Spleen (tissue), 11 donors: ENCODE data around the gene CFAP74. TPM values are rescaled to one million over a fixed set of nuclear protein-coding genes. Genes with fewer than 3 reads are reported as not detected.

Experiments
- DNase-seq: peaks from one replicate; pipeline ENCODE4 v3.0.0-alpha.2; 2020
- H3K27ac ChIP-seq, 8 donors: fragments of 200-600 bp; sonication (generic) in 7 of 8; 1 replicate in 4 of 8; 2 replicates in 4 of 8; pipeline versions ENCODE4 v1.5.0 to v1.8.0; 2016 to 2021; ENCODE audit warnings: inconsistent platforms in 4 of 8, mild to moderate bottlenecking in 4 of 8, moderate library complexity in 1 of 8
- H3K27me3 ChIP-seq, 7 donors: fragments of 200-600 bp; sonication (generic) in 6 of 7; replicated peaks in 1 of 7; 1 replicate in 4 of 7; 2 replicates in 3 of 7; pipeline versions ENCODE4 v1.5.0 to v1.8.0; 2016 to 2021; ENCODE audit warnings: inconsistent platforms in 3 of 7, mild to moderate bottlenecking in 1 of 7
- H3K36me3 ChIP-seq, 6 donors: fragments of 200-600 bp; sonication (generic) in 5 of 6; 1 replicate in 4 of 6; 2 replicates in 2 of 6; pipeline versions ENCODE4 v1.5.0 to v1.8.0; 2016 to 2021; ENCODE audit warnings: inconsistent platforms in 2 of 6
- H3K4me1 ChIP-seq, 6 donors: fragments of 200-600 bp; sonication (generic) in 5 of 6; 1 replicate in 3 of 6; 2 replicates in 3 of 6; pipeline versions ENCODE4 v1.5.0 to v1.8.0; 2016 to 2021; ENCODE audit warnings: inconsistent platforms in 3 of 6
- H3K4me3 ChIP-seq, 8 donors: fragments of 200-600 bp; sonication (generic) in 7 of 8; 1 replicate in 4 of 8; 2 replicates in 4 of 8; pipeline versions ENCODE4 v1.5.0 to v1.8.0; 2016 to 2021; ENCODE audit warnings: inconsistent platforms in 4 of 8, mild to moderate bottlenecking in 4 of 8, moderate library complexity in 2 of 8
- H3K9me3 ChIP-seq, 8 donors: fragments of 200-600 bp; sonication (generic) in 7 of 8; 1 replicate in 4 of 8; 2 replicates in 4 of 8; pipeline versions ENCODE4 v1.5.0 to v1.8.0; 2016 to 2021; ENCODE audit warnings: inconsistent platforms in 4 of 8
- POLR2A ChIP-seq, 3 donors: fragments of 450-650 bp; IDR thresholded peaks; one replicate each; pipeline ENCODE4 v1.5.1; 2017; ENCODE audit warnings: antibody characterized with exemption in 3 of 3, mild to moderate bottlenecking in 1 of 3
- POLR2AphosphoS5 ChIP-seq, 3 donors: sonication (generic); formaldehyde crosslinking; IDR thresholded peaks; one replicate each; pipeline ENCODE4 v1.5.1; 2017; ENCODE audit warnings: antibody characterized with exemption in 3 of 3
- WGBS, 5 donors: extraction: QIAGEN DNeasy Blood & Tissue Kit in 3 of 5; methylation state at CpG; one replicate each; pipeline versions ENCODE4 v1.1.5 to v1.1.7; 2013 to 2018; 5-methylcytosine and 5-hydroxymethylcytosine counted together
- intact Hi-C: fragments of 100-400 bp; cut with DNase I; formaldehyde crosslinking; loops from one replicate; pipeline ENCODE4 v1.15.0; 2023; ENCODE audit warnings: low total_unique reads
- polyA plus RNA-seq, 3 donors: library from polyadenylated mRNA; stranded (reverse); fragments of 200-250 nt; gene quantifications; one replicate each; pipeline ENCODE4 v1.2.1, GENCODE V29; 2013
- total RNA-seq, 7 donors: library from RNA; depleted of rRNA in 3 of 7; stranded (reverse); fragments of >200 nt in 3 of 7; fragmentation: NEBNext Ultra II Directional in 4 of 7; extraction: Animal tissue kit (Norgen Biotek cat#: 25700) in 4 of 7; gene quantifications; one replicate each; pipeline versions ENCODE4 v1.1.0 to v1.2.1, GENCODE V29; 2016 to 2021
- TF ChIP-seq, protein P1 (sequence below), 11 experiments: fragments of 200-600 bp in 7 of 11; fragments of 450-650 bp in 4 of 11; sonication (generic) in 4 of 11; IDR thresholded peaks in 8 of 11; conservative IDR thresholded peaks in 3 of 11; 1 replicate in 7 of 11; 2 replicates in 4 of 11; pipeline versions ENCODE4 v1.4.0 to v1.8.0; 2016 to 2021; ENCODE audit warnings: antibody characterized with exemption in 11 of 11, inconsistent platforms in 4 of 11, mild to moderate bottlenecking in 1 of 11
- donor health status: healthy with polysubstance abuse.
- donor health status: DM: no; HTN: no; CAD: no; lungs with moderate emphysema.
- donor health status: DM: no; HTN: no; CAD: no.
- donor health status: Bipolar disorder and iron deficiency.
- donor health status: healthy.
- donor health status: DM: no; HTN: no; CAD: no.
- donor health status: DM: yes; HTN: yes; CAD: no.

Gene CFAP74
- total and polyA plus RNA-seq, 10 donors, result 0.03 to 0.32 (median 0.14) TPM; not detected in 4

DNA sequence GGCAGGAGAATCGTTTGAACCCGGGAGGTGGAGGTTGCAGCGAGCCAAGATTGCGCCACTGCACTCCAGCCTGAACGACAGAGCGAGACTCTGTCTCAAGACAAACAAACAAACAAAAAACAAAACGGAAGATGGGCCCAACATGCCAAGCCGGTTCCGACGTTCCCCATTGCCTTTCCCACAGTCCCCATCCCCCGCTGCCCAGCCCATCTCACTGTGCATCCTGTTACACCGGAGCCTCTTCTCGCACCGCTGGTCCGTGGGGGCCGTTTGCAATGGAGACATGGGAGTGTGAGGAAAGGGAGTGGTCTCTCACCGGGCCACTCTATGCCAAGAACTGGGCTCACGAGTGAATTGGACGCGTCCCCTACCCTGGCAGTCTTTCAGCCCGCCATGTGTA is 1.3 kb upstream of the CFAP74 start:
- peaks cover 0 to 79% (median 12%) of the 10 kb centered on the region in 7 donors for H3K27me3 ChIP-seq
- no peak overlapping the region for H3K27ac ChIP-seq
- no peaks in the 10 kb centered on the region for H3K36me3 ChIP-seq
- no peak for DNase-seq
- 67 to 79% (median 75%) methylated on average over 21 of the region's 21 CpGs for WGBS, 5 donors
- H3K9me3 ChIP-seq, result no peaks in the 10 kb centered on the region
- no peak overlapping the region for H3K4me3 ChIP-seq
- H3K4me1 ChIP-seq, result peaks cover 0 to 9% (median 5%) of the 10 kb centered on the region in 6 donors
- TF ChIP-seq, protein P1, sequence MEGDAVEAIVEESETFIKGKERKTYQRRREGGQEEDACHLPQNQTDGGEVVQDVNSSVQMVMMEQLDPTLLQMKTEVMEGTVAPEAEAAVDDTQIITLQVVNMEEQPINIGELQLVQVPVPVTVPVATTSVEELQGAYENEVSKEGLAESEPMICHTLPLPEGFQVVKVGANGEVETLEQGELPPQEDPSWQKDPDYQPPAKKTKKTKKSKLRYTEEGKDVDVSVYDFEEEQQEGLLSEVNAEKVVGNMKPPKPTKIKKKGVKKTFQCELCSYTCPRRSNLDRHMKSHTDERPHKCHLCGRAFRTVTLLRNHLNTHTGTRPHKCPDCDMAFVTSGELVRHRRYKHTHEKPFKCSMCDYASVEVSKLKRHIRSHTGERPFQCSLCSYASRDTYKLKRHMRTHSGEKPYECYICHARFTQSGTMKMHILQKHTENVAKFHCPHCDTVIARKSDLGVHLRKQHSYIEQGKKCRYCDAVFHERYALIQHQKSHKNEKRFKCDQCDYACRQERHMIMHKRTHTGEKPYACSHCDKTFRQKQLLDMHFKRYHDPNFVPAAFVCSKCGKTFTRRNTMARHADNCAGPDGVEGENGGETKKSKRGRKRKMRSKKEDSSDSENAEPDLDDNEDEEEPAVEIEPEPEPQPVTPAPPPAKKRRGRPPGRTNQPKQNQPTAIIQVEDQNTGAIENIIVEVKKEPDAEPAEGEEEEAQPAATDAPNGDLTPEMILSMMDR (IDR thresholded peaks at IDR 0.05 in 8 of 11, conservative IDR thresholded peaks at IDR 0.05 in 3 of 11), result no peak
- no peak for TF ChIP-seq POLR2A (IDR thresholded peaks at IDR 0.05)
- TF ChIP-seq POLR2AphosphoS5 (IDR thresholded peaks at IDR 0.05), result no peak
- intact Hi-C loops, result no loop called here

DNA sequence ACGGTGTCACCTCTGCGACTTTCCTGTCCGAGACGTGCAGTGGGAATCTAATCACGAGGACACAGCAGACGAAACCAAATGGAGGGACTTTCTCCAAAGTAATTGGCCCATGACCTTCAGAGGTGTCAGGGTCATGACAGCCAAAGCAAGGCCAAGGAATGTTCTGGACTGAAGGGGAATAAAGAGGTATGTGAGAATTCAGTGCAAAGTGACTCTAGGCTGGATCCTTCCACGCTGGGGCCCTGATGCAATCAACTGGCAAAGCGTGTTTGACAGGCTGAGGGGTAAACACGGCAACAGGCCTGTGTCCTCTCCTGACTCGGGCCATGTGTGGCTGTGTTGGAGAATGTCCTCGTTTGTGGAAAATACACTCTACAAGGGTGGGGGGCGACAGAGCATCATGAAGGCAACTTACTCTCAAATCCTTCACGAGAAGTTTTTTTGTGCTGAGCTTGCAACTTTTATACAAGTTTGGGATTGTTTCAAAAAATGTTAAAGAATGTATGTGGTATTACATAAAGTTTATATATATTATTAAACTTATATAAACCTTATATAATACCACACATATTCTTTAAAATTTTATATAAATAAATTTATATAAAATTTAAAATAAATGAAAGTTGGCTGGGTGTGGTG is 1.7 kb downstream of the CFAP74 start:
- H3K36me3 ChIP-seq, result no peaks in the 10 kb centered on the region
- DNase-seq, result no peak
- no peak for TF ChIP-seq POLR2AphosphoS5 (IDR thresholded peaks at IDR 0.05)
- TF ChIP-seq, protein P1 (IDR thresholded peaks at IDR 0.05 in 8 of 11, conservative IDR thresholded peaks at IDR 0.05 in 3 of 11), result no peak
- TF ChIP-seq POLR2A (IDR thresholded peaks at IDR 0.05), result no peak
- no peak overlapping the region for H3K4me3 ChIP-seq
- H3K4me1 ChIP-seq, result peaks cover 0 to 9% (median 5%) of the 10 kb centered on the region in 6 donors
- H3K9me3 ChIP-seq, result no peaks in the 10 kb centered on the region
- H3K27ac ChIP-seq, result no peak overlapping the region
- peaks cover 0 to 61% (median 12%) of the 10 kb centered on the region in 7 donors for H3K27me3 ChIP-seq
- 72 to 87% (median 79%) methylated on average over 13 of the region's 13 CpGs for WGBS, 5 donors
- intact Hi-C loops, result no loop called here

DNA sequence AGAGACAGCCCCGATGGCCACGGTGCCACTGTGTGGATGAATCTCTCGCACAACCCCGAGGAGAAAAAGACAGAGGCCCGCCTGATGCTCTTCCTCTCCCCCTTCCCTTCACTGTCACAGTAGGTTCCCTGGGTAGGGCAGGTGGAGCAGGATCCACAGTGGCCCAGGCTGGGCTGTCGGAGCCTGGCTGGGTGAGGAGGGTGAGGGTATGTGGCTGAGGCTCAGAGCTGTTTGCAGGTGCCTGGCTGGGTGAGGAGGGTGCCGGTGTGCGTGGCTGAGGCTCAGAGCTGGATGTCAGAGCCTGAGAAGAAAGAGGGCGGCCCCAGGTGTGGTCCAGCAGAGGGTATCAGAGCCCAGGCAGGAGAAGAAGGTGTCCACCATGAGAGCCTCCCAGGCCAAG is 2.7 kb downstream of the CFAP74 start:
- WGBS, 5 donors, result 85 to 90% (median 88%) methylated on average over 8 to 9 of the region's 9 CpGs
- Histone ChIP-seq H3K36me3 (no peaks in the 10 kb centered on the region), H3K9me3 (no peaks in the 10 kb centered on the region), H3K4me3 (no peak overlapping the region), H3K4me1 (peaks cover 0 to 19% (median 11%) of the 10 kb centered on the region in 6 donors), H3K27me3 (peaks cover 0 to 60% (median 12%) of the 10 kb centered on the region in 7 donors), H3K27ac (no peak overlapping the region)
- TF ChIP-seq POLR2AphosphoS5 (IDR thresholded peaks at IDR 0.05), result no peak
- TF ChIP-seq, protein P1 (IDR thresholded peaks at IDR 0.05 in 8 of 11, conservative IDR thresholded peaks at IDR 0.05 in 3 of 11), result no peak
- TF ChIP-seq POLR2A (IDR thresholded peaks at IDR 0.05), result no peak
- DNase-seq, result no peak
- intact Hi-C loops, result no loop called here

DNA sequence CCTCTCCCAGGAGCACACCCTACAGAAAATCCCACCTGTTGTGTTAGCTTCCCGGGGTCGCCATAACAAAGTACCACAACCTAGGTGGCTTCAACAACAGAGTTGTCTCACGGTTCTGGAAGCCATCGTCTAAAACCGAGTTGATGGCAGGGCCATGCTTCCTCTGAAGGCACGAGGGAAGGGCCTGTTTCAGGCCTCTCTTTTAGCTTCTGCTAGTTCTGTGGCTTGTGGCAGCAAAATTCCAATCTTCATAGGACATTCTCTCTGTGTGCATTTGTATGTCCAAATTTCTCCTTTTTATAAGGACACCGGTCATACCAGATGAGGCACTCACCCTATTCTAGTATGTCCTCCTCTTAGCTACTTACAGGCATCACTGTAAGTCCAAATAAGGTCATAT is 3.2 kb downstream of the CFAP74 start:
- no peaks in the 10 kb centered on the region for H3K9me3 ChIP-seq
- TF ChIP-seq POLR2A (IDR thresholded peaks at IDR 0.05) (no peak), POLR2AphosphoS5 (IDR thresholded peaks at IDR 0.05) (no peak)
- TF ChIP-seq, protein P1 (IDR thresholded peaks at IDR 0.05 in 8 of 11, conservative IDR thresholded peaks at IDR 0.05 in 3 of 11), result no peak
- peaks cover 0 to 60% (median 12%) of the 10 kb centered on the region in 7 donors for H3K27me3 ChIP-seq
- no peak overlapping the region for H3K4me3 ChIP-seq
- intact Hi-C loops, result no loop called here
- no peak overlapping the region for H3K27ac ChIP-seq
- H3K36me3 ChIP-seq, result no peaks in the 10 kb centered on the region
- DNase-seq, result no peak
- WGBS, 5 donors, result 71 to 87% (median 83%) methylated on average over 5 to 7 of the region's 7 CpGs
- H3K4me1 ChIP-seq, result peaks cover 0 to 21% (median 12%) of the 10 kb centered on the region in 6 donors
